ENCODE data around the gene E2F2.

E2F2 gene

GRCh38 chr1:23562137-23562876 is 31.3 kb upstream of the E2F2 start (continued):
- TF ChIP-seq ZNF580 (tag by site-specific recombination; IDR thresholded peaks at IDR 0.05): 0 out of 2 replicates have a peak, but pooled peaks have one; percentile 19
- no peak for TF ChIP-seq ZNF596 (tag by site-specific recombination; IDR thresholded peaks at IDR 0.05)
- TF ChIP-seq KLF10 (tag by site-specific recombination; IDR thresholded peaks at IDR 0.05): peak; percentile 69; the same call in 1 of the 2 replicates
- 0 out of 2 replicates have a peak, but pooled peaks have one; percentile 26 for TF ChIP-seq ZNF610 (tag by site-specific recombination; IDR thresholded peaks at IDR 0.05; ENCODE audit: borderline replicate concordance)
- no peak for TF ChIP-seq ZNF521 (tag by site-specific recombination; IDR thresholded peaks at IDR 0.05)
- TF ChIP-seq PRDM4 (tag by site-specific recombination; IDR thresholded peaks at IDR 0.05): no peak
- TF ChIP-seq ZNF704 (tag by site-specific recombination; IDR thresholded peaks at IDR 0.05): peak; percentile 98
- peak; percentile 99 for TF ChIP-seq ZFP69B (tag by site-specific recombination; IDR thresholded peaks at IDR 0.05)
- TF ChIP-seq INSM2 (tag by site-specific recombination; IDR thresholded peaks at IDR 0.05): peak; percentile 83
- TF ChIP-seq ZNF530 (tag by site-specific recombination; IDR thresholded peaks at IDR 0.05; ENCODE audit: low read depth): no peak
- no peak for TF ChIP-seq ZNF280C (tag by site-specific recombination; IDR thresholded peaks at IDR 0.05)
- no peak for TF ChIP-seq ZNF529 (tag by site-specific recombination; IDR thresholded peaks at IDR 0.05; ENCODE audit: insufficient replicate concordance)
- TF ChIP-seq ZNF416 (tag by site-specific recombination; IDR thresholded peaks at IDR 0.05): no peak
- TF ChIP-seq ZNF148 (tag by site-specific recombination; IDR thresholded peaks at IDR 0.05; ENCODE audit: borderline replicate concordance): no peak
- no peak for TF ChIP-seq ZNF146 (tag by site-specific recombination; IDR thresholded peaks at IDR 0.05)
- TF ChIP-seq MYNN (tag by site-specific recombination; IDR thresholded peaks at IDR 0.05; ENCODE audit: borderline replicate concordance): no peak
- TF ChIP-seq ZBTB26 (tag by site-specific recombination; optimal IDR thresholded peaks at IDR 0.05): peak; percentile 25
- no peak for TF ChIP-seq ZNF394 (tag by site-specific recombination; IDR thresholded peaks at IDR 0.05; ENCODE audit: borderline replicate concordance)
- TF ChIP-seq ZNF792 (tag by site-specific recombination; IDR thresholded peaks at IDR 0.05): no peak
- no peak for TF ChIP-seq ZNF768 (tag by site-specific recombination; IDR thresholded peaks at IDR 0.05)
- TF ChIP-seq ZNF341 (tag by site-specific recombination; IDR thresholded peaks at IDR 0.05; ENCODE audit: low read depth): peak; percentile 45
- TF ChIP-seq ZNF292 (tag by site-specific recombination; IDR thresholded peaks at IDR 0.05; ENCODE audit: borderline replicate concordance, low read depth): no peak
- TF ChIP-seq ZNF624 (tag by site-specific recombination; IDR thresholded peaks at IDR 0.05): no peak
- TF ChIP-seq ZNF555 (tag by site-specific recombination; conservative IDR thresholded peaks at IDR 0.05): no peak
- peak; percentile 27; the same call in 1 of the 2 replicates for TF ChIP-seq ZIC2 (tag by site-specific recombination; IDR thresholded peaks at IDR 0.05)
- no peak for TF ChIP-seq BCL6B (tag by site-specific recombination; IDR thresholded peaks at IDR 0.05)
